Transverse colon (tissue), 4 donors: Measurements from ENCODE around the gene PRB2. TPM values are rescaled to one million over a fixed set of nuclear protein-coding genes. Genes with fewer than 3 reads are reported as not detected.
A peak's percentile ranks its signal among the peaks of the same experiment; 100 is the strongest.
"Not testable (repeated sequence)": the region's sequence is repeated elsewhere in the genome, so short reads cannot be mapped to it uniquely, and the experiment has no call there.

ENCODE experiments used
- DNase-seq: peaks from one replicate; pipeline ENCODE4 v3.0.0-alpha.2; 2019
- H3K27ac ChIP-seq, 4 donors: fragments of 200-600 bp; sonication (generic); 2 replicates each; pipeline ENCODE4 v1.5.1; 2016 to 2018; ENCODE audit warnings: inconsistent platforms in 4 of 4
- H3K27me3 ChIP-seq: fragments of 200-600 bp; sonication (generic); 2 replicates; pipeline ENCODE4 v1.5.1; 2017; ENCODE audit warnings: inconsistent platforms
- H3K36me3 ChIP-seq, 4 donors: fragments of 200-600 bp; sonication (generic); 2 replicates each; pipeline ENCODE4 v1.5.1; 2017 to 2019; ENCODE audit warnings: inconsistent platforms in 4 of 4
- H3K4me1 ChIP-seq, 4 donors: fragments of 200-600 bp; sonication (generic); 2 replicates each; pipeline ENCODE4 v1.5.1; 2017 to 2020; ENCODE audit warnings: inconsistent platforms in 4 of 4
- H3K4me3 ChIP-seq, 4 donors: fragments of 200-600 bp; sonication (generic); 1 replicate in 1 of 4; 2 replicates in 3 of 4; pipeline versions ENCODE4 v1.5.1 to v1.6.1; 2017 to 2019; ENCODE audit warnings: inconsistent platforms in 4 of 4
- H3K9me3 ChIP-seq, 2 donors: fragments of 200-600 bp; sonication (generic); 2 replicates each; pipeline ENCODE4 v1.5.1; 2017 to 2019; ENCODE audit warnings: inconsistent platforms in 2 of 2
- CTCF ChIP-seq, 5 experiments: fragments of 200-600 bp in 3 of 5; fragments of 450-650 bp in 2 of 5; sonication (generic) in 3 of 5; IDR thresholded peaks; 1 replicate in 2 of 5; 2 replicates in 3 of 5; pipeline ENCODE4 v1.5.1; 2016 to 2017; ENCODE audit warnings: antibody characterized with exemption in 5 of 5, inconsistent platforms in 3 of 5, mild to moderate bottlenecking in 2 of 5, moderate library complexity in 1 of 5
- EP300 ChIP-seq: sonication (generic); formaldehyde crosslinking; IDR thresholded peaks from one replicate; pipeline ENCODE4 v1.6.1; 2017; ENCODE audit warnings: antibody characterized with exemption, low read depth
- POLR2A ChIP-seq: fragments of 450-650 bp; IDR thresholded peaks from one replicate; pipeline ENCODE4 v1.6.1; 2016; ENCODE audit warnings: antibody characterized with exemption, mild to moderate bottlenecking, moderate library complexity
- POLR2AphosphoS5 ChIP-seq, 3 donors: sonication (generic); formaldehyde crosslinking; IDR thresholded peaks; one replicate each; pipeline ENCODE4 v1.6.1; 2016; ENCODE audit warnings: antibody characterized with exemption in 3 of 3
- WGBS, 2 donors: methylation state at CpG; one replicate each; pipeline ENCODE4 v1.1.5; 2018; ENCODE audit warnings: low coverage in 1 of 2; 5-methylcytosine and 5-hydroxymethylcytosine counted together
- in situ Hi-C, 4 donors: fragments of 200-750 bp; cut with MboI; loops; one replicate each; pipeline versions ENCODE4 v1.15.0 to v1.15.1; 2017; ENCODE audit warnings: low sequenced_read_pairs in 3 of 4, low pct_ligation_motif_present in 1 of 4, low pct_unique_long_range_greater_than_20kb in 1 of 4
- intact Hi-C: fragments of 100-400 bp; cut with DNase I; formaldehyde crosslinking; loops from one replicate; pipeline ENCODE4 v1.15.1; 2023; ENCODE audit warnings: low total_unique reads
- total RNA-seq, 4 donors: library from RNA; depleted of rRNA; stranded (reverse); fragments of >200 nt; gene quantifications; one replicate each; pipeline ENCODE4 v1.1.0, GENCODE V29; 2016

PRB2 gene
- total RNA-seq, 4 donors from 2014 or later: not detected

DNA sequence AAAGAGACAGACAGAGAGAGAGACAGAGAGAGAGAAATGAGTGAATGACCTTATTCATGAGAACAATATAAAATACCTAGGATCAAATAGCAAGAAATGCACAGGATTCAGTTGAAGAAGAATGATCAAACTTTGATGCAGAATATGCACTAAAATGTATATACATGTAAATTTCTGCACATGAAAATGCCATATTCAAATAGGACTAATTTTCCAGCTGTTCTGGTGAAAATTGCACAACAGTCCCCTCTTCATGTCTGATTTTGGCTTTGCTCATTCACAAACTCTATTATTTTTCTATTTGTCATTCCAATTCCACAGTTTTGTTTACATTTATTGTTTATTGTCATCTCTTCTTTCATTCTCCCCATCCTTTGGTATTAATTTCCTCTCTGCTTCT lies 34.2 kb downstream of the PRB2 start:
- Histone ChIP-seq H3K27ac (no peak overlapping the region), H3K9me3 (no peaks in the 10 kb centered on the region), H3K4me1 (no peaks in the 10 kb centered on the region), H3K4me3 (no peak overlapping the region), H3K36me3 (no peaks in the 10 kb centered on the region), H3K27me3 (no peaks in the 10 kb centered on the region)
- intact Hi-C loops: no loop called here
- TF ChIP-seq EP300: no peak
- no peak for TF ChIP-seq POLR2AphosphoS5 (IDR thresholded peaks at IDR 0.05)
- TF ChIP-seq CTCF (IDR thresholded peaks at IDR 0.05): no peak
- TF ChIP-seq POLR2A: no peak
- in situ Hi-C loops: no loop called here
- no peak for DNase-seq

GRCh38 chr12:11360205-11360883 lies 35.0 kb downstream of the PRB2 start:
- H3K27ac ChIP-seq, in situ Hi-C loops, intact Hi-C loops, H3K36me3 ChIP-seq, H3K4me3 ChIP-seq, H3K9me3 ChIP-seq, H3K4me1 ChIP-seq, H3K27me3 ChIP-seq, DNase-seq: not testable (repeated sequence)
- WGBS, 2 donors: 84 to 100% methylated on average over 1 of the region's 1 CpG

DNA sequence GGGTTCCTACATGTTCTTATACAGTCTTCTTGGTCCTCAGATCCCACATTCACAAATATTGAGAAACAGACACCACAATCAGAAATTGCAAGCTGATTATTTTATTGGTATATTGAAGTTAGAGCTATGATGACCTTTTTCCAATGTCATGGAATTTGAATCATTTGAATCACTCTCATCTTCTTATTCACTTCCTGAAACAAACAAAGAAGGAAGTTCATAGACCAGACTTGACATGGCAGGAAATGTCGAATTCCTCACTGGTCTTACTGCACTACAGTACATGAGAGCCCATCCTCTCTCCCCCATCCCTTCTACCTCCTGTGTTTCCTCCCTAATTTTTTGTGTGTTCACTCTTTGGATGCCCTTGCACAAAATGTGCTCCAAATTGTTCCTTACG lies 43.6 kb downstream of the PRB2 start:
- intact Hi-C loops, H3K4me1 ChIP-seq, H3K27me3 ChIP-seq, H3K36me3 ChIP-seq, DNase-seq, in situ Hi-C loops, H3K4me3 ChIP-seq, H3K27ac ChIP-seq, H3K9me3 ChIP-seq: not testable (repeated sequence)
- WGBS, 2 donors: 78 to 92% methylated on average over 1 to 2 of the region's 2 CpGs

DNA sequence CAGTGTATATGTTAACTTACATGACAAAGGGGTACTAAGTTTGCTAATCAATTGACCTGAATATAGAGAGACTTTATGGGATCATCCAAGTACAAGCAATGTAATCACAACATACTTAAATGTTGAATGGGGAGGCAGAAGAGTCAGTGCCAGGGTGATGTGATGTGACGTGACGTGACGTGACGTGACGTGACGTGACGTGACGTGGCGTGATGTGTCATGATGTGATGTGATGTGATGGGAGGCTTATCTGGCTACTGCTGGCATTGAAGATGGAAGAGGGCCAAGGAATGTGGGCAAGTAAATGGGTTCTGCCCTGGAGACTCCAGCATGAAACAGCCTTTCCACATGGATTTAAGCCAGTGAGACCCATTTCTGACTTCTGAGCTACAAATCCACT lies 46.9 kb downstream of the PRB2 start:
- intact Hi-C loops: no loop called here
- Histone ChIP-seq H3K36me3 (no peaks in the 10 kb centered on the region), H3K27me3 (no peaks in the 10 kb centered on the region), H3K4me3 (no peak overlapping the region), H3K4me1 (no peaks in the 10 kb centered on the region), H3K9me3 (no peaks in the 10 kb centered on the region), H3K27ac (no peak overlapping the region)
- in situ Hi-C loops: loop anchor here in 1 of 4 donors (25.0 kb wide), 1 partner anchor 89 kb away; no protein-coding TSS in a partner anchor
- no peak for DNase-seq
- WGBS, 2 donors: 85 to 93% methylated on average over 6 to 9 of the region's 9 CpGs
- TF ChIP-seq POLR2AphosphoS5 (IDR thresholded peaks at IDR 0.05) (no peak), CTCF (IDR thresholded peaks at IDR 0.05) (no peak), POLR2A (no peak), EP300 (no peak)

GRCh38 chr12:11347810-11348209 lies 47.6 kb downstream of the PRB2 start:
- 77 to 83% methylated on average over 6 of the region's 6 CpGs for WGBS, 2 donors
- no peak for DNase-seq
- Histone ChIP-seq H3K36me3 (no peaks in the 10 kb centered on the region), H3K27me3 (no peaks in the 10 kb centered on the region), H3K27ac (no peak overlapping the region), H3K4me3 (no peak overlapping the region), H3K4me1 (no peaks in the 10 kb centered on the region), H3K9me3 (no peaks in the 10 kb centered on the region)
- in situ Hi-C loops: loop anchor here in 1 of 4 donors (25.0 kb wide), 1 partner anchor 89 kb away; no protein-coding TSS in a partner anchor
- intact Hi-C loops: no loop called here
- TF ChIP-seq CTCF (IDR thresholded peaks at IDR 0.05) (peak in 1 of 5 experiments; percentile 24), POLR2A (no peak)
